Activated naive CD4-positive, alpha-beta T cell (primary cell): ENCODE measurements around the gene MACF1.

Experiments used
- DNase-seq, 4 experiments: peaks; one replicate each; lab custom pipeline; 2025; lab: John Stamatoyannopoulos, UW

Gene MACF1

DNA sequence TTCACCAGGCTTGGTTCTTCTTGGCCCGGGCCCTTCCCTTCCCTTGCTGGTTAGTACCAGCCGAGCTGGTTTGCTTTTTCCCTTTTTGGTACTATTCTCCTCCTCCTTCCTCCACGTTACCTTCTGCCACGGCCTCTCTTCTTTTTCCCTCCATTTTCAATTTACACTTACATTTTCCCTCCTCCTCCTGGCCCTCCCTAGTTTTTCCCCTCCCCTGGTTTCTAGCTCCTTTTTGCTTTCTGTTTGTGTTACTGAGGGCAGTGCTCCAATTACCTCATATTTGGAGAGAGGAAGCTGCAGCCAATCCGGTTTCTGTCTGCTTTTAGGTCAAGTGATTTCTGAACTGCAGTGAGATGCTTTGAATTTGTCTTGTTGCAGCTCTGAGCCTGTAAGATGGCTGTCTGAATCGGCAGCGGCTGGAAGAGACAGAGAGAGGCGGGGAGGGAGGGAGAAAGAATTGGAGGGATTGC lies 63.7 kb downstream of the MACF1 start:
- DNase-seq: no peak

DNA sequence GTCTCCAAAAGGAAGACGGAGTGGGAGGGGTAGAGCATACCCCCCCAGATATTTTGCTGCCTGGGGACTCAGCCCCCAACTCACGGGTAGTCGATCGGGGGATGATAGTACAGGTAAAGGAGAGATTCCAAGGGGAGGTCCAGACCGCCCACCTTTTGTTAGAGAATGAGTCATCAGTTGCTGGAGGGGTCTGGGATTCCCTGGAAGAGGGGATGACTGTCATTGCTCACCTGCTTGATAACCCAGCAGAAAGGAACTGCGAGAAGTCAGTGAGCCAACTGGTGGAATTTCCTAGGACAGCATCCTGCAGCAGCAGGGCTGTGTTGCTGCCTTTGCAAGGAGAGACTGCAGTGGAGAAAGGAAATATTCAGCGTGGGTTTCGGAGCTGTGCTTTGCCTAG lies 64.4 kb downstream of the MACF1 start:
- no peak for DNase-seq

DNA sequence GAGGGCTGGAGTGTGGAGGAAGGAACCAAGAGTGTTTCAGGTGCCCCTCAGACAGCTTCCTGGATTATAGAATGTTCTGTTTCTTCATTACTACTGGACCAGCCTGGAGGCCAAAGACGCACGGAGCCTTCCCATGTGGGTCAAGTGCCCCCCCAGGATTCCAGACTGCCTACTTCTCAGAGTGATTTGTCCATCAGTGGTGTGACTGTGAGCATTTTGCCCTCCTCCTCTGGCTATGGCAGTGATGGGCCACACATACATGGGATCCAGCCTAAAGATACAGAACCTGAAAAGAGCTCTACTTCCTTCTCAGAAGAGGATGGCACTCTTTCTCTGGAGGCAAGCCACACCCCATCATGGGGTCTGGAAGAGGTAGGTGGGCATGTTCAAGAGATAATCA lies 64.9 kb downstream of the MACF1 start:
- no peak for DNase-seq

DNA sequence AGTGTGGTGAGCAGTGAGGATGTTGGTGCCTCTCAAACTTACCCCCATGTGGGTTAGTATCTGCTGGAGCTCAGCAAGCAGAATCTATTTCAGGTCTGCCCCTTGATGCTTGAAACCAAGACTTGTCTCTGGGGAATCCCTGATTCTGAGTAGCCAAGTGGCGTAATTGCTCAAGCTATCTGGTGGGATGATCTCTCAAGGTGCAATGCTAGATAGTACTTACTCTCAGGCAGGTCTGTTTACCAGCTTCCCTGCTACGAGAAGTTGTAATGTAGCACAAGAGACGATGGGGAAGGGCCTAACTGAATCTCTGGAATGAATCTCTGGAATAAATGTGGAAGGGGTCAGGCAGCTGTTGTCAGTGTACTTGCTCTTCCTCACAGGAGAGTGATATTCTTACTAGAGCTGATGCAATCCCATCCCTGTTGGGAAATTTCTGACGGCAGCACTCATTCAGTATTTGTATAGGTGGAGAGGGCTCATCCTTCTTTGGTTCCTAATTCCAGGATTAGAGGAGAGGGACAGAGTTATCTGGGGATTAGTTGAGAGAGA lies 65.4 kb downstream of the MACF1 start:
- DNase-seq: no peak

DNA sequence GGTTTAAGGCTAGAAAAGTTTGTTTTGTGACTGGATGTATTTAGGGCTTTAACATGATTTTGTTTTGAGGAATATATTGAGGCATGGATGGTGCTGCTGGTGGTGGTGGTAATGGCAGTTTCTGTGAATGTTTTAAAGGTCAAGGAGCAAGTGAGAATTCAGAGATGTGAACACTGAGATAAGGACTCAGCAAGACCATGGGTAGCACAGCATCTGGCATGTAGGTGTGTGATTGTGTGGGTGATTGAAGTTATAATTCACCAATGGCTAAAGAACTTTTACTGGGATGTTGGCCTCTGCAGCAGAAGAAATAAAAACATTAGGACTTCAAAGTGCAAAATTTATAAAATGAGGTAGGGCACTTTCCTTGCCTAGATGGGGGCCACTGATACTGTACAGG lies 65.9 kb downstream of the MACF1 start:
- DNase-seq: no peak

DNA sequence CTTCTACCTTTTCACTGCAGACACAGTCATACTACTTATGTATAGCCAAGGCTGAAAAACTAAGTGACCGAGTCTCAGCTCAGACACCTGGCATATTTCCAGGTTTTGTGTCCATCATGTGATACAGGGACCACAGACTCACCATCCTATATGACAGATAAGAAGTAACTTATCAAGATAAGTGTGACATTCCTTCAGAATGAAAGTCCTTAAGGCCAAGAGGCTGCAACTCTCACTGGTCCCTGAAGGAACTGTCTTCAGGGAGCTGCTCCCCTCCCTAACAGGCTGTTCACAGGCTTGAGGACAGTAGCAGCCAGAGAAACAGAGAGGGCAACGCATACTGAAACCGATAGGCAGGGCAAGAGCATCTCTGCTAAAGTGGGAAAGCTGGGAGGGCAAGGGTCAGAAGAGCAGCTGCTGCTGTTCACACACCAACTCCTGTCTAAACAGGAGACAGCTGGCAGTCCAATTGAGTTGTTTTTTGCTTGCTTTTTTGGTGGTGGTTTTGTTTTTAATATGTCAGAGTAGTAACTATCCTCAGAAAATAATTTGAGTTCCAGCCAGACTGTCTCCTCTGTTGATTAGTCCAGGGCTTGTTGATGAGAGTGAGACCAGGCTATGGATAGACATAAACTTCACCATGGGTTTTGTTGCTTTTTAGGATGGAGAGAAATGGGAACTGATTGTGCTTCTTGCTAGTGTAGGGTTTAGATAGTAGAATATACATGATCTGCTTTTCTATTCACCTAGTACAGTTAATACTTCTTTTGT lies 67.7 kb downstream of the MACF1 start:
- DNase-seq: no peak

DNA sequence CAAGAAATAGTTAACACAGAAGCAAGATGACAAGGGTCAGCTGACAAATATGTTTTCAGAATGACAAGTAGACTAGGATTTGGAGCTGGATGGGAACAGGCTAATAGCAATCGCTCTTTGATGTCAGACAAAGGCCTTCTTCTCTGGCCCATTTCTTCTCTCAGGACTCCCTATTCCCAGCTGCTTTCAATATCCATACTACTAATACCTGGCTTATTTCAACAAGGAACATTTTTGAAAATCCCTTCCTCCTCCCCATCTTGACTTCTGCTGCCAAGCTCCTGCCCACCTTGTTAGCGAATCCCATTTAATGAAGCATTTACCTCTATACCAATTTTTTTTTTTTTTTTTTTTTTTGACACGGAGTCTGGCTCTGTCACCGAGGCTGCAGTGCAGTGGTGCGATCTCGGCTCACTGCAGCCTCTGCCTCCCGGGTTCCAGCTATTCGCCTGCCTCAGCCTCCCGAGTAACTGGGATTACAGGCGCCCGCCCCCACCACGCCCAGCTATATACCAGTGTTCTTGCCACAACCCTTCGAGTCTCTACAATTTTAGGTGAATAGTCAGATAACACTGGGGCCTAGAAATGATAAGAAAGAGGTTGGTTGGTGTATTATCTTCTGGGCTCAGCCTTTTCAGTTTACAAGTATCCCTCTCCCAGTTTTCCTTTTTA lies 68.4 kb downstream of the MACF1 start:
- no peak for DNase-seq

DNA sequence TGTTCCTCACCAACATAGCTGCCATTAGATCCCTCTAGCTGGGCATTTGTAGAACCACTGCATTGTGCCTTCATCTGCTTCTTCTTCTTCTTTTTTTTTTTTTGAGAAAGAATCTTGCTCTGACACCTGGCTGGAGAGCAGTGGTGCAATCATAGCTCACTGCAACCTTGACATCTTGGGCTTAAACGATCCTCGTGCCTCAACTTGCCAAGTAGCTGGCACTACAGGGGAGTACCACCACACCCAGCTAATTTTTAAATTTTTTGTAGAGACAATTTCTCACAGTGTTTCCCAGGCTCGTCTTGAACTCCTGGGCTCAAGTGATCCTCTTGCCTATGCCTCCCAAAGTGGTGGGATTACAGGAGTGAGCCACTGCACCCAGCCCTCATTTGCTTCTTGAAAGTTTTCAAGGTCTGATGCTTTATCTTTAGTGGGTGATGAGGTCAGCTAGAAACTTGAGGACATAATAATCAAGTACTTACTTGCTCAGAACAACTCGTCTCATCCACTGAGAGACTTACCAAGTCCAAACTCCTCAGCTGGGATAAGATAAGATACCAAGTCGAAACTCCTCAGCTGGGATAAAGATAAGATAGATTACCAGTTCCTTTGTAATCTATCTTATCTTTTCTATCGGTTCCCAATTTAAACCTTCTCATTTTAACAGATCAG lies 71.5 kb downstream of the MACF1 start:
- no peak for DNase-seq

DNA sequence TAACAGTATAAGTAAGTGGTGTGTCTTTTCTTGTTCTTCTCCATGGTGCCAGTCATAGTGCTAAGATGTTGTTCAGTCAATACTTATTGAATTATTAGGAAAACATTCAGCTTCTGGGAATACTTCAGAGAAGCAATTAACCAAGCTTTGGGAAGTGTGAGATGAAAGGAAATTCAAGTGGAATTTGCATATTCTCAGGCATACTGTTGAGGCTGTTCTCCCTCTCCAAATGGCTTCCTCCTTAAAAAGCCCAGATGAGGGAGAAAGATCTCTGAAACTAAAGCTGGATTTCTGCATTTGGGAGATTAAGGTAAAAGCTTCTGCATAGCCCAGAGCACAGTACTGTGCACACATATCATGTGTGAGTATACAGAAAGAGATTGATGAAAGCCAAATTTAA lies 73.4 kb downstream of the MACF1 start:
- DNase-seq: no peak

DNA sequence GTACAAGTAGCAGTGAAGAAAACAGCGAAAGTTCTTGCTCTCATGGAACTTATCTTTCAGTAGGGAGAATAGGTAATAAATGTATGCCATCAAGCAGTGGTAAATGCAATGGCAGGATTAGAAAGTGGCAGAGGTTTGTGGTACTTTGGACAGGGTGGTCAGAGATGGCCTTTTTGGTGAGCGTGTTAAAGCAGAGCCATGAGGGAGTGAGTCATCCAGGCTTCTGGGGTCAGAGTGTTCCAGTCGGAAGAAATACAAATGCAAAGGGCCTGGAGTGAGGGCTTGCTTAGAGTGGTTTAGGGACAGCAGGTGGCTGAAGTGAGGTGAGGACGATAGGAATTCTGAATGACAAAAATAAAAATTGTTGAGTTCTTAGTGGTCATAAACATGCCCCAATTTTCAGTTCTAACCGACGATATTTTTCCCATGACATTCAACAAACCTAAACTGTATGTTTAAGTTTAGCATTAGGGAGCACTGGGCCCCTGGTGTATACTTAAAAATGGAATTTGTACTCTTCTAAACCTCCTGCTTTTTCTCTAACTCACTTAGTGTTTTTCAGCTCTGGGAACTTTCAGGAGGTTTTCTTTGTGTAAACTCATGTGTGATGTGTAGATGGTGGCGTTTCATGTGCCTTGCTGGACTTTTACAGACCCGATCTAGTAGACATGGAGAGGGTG lies 78.2 kb downstream of the MACF1 start:
- no peak for DNase-seq

DNA sequence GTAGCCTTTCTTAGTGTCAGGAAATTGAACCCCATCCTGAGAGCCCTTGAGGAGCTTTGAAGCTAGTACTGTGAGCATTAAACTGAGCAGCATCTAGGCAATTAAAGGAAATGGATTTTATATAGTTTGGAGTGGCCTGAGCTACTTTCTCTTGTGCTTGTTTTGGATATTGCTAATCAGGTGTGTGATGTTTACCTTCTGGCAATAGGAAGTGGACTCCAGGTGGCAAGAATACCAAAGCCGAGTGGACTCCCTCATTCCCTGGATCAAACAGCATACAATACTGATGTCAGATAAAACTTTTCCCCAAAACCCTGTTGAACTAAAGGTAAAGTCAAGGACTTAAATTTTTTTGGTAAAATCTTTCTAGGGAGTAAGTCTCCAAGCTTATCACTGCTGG lies 79.4 kb downstream of the MACF1 start:
- DNase-seq: no peak

DNA sequence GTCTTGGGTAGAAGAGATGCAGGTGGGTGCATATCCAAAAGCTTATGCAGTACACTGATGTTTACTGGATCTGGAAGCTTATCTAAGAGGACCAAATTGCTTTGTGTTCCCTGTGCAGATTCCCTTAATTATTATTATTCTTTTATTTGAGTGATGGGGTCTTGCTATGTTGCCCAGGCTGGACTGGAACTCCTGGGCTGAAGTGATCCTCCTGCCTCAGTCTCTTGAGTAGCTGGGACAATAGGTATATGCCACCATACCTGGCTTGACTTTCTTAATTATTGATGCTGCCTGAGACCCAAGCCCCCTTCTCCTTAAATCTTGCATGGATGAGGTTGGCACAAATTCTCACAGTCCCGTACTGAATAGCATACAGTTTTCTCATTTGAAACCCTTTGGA lies 83.0 kb downstream of the MACF1 start:
- no peak for DNase-seq

DNA sequence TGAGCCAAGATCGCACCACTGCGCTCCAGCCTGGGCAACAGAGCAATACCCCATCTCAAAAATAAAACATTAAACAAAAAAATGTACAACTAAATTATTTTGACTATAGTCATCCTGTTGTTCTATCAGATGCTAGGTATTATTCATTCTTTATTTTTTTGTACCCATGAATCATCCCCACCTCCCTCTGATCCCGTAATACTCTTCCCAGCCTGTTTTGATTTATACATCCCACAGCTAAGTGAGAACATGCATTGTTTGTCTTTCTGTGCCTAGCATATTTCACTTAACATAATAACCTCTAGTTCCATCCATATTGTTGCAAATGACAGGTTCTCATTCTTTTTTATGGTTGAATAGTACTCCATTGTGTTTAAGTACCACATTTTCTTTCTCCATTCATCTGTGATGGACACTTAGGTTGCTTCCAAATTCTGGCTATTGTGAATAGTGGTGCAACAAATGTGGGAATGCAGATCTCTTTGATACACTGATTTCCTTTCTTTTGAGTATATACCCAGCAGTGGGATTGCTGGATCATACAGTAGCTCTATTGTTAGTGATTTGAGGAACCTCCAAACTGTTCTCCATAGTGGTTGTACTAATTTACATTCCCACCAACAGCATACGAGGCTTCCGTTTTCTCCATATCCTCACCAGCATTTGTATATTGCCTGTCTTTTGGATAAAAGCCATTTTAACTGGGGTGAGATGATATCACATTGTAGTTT lies 84.4 kb downstream of the MACF1 start:
- no peak for DNase-seq

DNA sequence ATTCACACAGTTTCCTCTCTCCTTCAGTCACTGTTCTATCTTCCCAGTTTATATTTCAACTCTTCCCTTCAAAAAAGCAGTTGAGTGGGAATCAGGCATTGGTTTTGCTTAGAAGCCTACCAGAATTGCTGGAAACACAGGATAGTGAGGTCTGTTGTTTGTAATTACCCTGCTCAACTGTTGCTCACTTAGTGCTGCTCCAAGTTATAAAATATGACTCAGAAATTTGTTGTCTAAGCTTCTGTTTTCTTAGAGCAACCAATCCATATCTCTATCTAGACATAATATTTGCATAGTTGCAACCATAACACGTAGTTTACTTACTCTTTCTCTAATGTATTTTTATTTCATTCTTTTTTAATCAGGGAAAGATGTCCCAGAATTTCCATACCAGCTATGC lies 87.9 kb downstream of the MACF1 start:
- DNase-seq: no peak

DNA sequence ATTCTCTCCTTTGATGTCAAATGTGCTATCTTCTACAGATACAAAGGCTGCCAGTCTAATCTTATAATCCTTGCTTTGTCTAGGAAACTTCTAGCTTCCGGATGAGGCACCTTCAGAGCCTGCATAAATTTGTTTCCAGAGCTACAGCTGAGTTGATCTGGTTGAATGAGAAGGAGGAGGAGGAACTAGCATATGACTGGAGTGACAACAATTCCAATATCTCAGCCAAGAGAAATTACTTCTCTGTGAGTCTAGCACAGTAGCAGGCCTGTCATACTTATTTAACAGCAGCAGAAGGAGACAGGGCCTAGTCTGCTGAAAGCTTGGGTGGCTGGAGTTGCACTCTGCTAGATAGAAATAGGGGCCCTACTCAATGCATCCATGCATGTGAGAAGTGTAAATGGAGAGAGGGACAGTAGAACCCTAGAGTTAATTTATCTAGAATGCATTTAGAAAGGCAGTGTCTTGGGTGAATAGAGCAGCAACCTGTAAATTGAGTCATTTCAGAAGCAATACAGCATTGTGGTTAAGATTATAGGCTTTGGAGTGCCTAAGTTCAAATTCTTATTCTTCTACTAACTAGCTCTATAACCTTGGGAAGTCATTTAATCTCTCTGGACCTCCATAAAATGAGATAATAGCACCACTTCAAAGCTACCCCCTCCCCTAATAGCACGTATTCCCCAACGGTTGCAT lies 89.0 kb downstream of the MACF1 start:
- DNase-seq: no peak

DNA sequence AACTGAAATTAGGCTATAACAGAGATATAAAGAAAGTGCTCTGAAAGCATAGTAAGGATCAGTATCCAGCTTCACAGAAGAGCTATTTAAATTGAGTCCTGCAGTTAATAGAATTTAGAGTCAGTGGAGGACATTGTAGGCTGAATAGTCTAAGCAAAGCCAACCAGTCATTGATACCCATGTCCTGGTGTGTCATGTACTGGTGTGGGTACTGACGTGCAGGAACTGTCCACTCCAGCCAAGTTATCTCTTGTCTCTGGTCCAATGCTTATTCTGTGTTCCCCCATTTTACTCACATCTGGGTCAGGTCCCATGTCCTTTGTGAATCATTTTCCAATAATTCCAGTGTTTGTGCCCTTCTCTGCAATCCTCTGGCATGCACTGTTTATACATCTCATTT lies 90.0 kb downstream of the MACF1 start:
- no peak for DNase-seq

DNA sequence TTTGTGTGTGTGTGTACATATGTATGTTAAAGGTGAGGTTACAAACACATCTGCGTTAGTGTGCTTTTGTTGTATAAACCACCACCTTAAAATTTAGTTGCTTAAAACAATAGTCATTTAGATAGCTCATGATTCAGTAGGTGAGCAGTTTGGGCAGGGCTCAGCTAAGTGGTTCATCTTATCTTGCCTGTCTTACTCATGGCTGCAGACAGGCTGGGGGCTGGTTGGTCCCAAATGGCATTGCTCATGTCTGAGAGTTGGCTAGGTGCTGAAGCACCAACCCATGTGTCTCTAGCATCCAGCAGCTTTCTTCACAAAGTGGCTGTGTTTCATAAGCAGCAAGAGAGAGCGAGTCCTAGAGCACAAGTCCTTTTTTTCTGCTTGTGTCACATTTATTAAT lies 91.4 kb downstream of the MACF1 start:
- no peak for DNase-seq

DNA sequence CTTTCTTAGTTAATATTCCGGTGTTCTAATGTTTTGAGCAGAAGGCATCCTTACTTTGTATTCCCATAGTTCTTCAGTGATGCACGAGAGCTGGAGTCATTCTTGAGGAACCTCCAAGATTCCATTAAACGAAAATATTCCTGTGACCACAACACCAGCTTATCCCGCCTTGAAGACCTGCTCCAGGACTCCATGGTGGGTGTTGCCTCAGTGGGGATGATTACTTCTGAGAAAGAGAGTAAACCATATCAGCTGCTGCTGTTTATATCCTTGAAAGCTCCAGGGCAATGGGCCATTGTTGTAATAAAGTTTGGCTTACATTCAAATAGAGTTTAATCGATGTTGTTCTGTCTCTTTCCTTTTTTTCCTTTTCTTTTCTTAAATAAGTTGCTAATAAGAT lies 93.1 kb downstream of the MACF1 start:
- DNase-seq: no peak

DNA sequence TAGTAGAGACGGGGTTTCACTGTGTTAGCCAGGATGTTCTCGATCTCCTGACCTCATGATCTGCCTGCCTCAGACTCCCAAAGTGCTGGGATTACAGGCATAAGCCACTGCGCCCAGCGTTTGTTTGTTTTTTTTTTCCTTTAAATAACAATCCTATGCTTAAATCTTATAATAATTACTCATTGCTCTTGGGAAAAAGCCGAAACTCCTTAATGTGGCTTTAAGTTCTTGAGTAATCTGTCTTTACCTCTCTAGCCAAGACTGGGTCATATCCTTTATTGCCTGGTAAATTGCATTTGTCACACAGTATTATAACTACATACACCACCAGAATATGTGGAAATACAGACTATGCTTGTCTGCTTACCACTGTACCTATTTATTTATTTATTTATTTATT lies 97.1 kb downstream of the MACF1 start:
- DNase-seq: no peak

DNA sequence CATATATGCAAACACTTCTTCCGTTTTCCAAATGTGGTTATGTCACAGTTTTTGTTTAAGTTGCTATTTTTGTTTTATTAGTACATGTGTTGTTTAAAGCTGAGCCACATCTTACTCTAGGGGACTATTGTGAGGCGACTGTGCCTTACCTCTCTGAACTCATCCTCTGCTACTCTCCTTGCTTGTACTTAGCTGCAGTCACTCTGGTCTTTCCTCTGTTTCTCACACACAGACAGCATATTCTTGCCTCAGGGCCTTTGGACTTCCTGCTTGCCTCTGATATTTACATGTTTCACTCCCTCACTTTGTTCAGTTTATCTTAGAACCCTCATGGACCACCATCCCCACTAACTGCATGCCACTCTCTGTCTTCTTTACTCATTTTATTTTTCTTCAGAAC lies 101.1 kb downstream of the MACF1 start:
- DNase-seq: no peak

DNA sequence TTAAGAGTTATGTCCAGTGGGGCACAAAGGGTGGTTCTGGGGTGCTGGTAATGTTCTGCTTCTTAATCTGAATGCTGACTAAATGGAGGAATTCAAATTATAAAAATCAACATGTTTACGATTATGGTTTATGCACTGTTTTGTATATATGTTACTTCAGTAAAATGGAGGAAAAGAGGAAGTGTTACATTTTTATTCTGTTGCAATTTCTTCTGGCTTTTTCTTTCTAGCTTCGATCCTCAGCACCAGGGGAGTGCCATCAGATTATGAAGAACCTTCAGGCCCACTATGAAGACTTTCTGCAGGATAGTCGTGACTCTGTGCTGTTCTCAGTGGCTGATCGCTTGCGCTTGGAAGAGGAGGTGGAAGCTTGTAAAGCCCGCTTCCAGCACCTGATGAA lies 105.5 kb downstream of the MACF1 start:
- DNase-seq: no peak
